ENCODE results near the gene IRF2BP2.

The IRF2BP2 gene

DNA sequence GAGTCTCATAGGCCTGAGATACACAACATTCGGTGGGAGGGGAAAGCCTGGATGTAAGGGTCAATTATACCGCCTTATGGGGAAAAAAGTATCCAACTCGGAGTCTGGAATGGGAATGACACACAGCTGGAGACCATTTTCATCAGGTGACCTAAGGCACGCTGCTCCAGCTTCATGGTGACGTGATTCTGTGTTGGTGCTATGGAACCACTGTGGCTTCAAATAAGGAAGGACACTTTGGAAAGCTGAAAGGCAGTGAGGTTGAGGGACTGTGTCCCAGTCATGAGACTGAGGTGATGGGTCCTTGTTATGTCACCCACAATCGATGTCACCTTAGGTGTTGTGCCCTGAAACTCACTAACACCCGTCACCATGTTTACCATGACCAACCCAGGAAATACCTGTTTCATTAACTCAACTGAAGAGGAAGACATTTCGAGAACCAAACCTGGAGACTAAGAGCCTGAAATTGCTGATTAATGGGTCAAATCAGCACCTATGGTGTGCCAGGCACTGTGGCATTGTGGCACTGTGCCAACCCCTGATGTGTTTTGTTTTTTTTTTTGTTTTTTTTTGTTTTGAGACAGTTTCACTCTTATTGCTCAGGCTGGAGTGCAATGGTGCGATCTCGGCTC is 54.5 kb downstream of the IRF2BP2 start:
- DNase-seq = no peak

DNA sequence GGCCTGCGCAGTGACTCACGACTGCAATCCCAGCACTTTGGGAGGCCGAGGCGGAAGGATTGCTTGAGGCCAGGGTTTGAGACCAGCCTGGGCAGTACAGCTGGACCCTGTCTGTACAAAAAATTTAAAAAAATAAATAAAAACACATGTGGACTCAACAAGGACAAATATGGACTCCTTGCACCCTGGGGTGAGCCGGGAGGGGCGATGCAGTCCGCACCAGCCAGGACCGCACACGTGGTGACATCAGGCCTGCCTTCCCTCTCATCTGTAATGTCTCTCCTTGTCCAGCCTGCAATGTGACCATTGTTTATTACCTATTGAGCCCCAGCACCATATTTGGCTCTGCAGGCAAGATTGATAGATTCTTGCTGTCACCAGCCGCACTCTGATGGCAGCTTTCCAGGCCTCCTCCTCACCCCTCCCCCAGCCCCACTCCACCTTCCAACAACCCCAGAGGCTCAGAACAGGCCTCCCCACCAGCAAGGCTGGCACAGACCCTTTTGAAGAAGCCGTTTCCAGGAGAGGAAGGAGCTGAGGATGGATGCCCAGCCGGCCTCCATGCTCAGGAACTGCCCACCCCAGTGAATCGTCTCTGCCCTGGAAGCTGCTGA is 55.2 kb downstream of the IRF2BP2 start:
- DNase-seq = no peak
